ENCODE measurements around the gene NBAS. TPM values are rescaled to one million over a fixed set of nuclear protein-coding genes. Genes with fewer than 3 reads are reported as not detected.

NBAS gene
- total RNA-seq, 1 experiment from 2014 or later = 36.3 TPM

DNA sequence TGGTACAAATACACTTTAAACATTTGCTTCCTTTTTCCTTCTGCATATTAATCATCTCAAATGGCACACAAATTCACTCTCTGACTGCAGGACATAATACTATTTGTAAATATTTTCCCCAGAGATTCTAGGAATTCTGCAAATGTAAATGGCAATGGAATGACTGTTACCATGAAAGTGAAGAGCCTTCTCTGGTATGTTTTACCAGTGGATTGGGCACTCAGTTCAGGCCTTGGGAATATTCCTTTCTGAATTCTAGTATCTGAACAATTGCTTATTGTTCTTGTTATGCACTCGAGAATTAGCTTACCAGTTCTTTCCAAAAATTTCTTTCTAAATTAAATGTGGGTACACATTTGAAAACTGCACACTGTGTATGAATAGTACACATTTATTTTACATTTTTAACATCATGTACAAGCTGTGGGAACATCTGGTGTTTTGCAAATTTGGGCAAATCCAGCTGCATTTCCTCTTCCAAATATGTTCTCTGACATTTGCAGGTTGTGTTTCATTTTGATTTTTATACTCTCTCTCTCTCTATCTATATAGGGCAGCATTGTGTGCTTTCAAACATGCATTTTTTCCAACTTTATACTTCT is 289.1 kb downstream of the NBAS start:
- POLR2A ChIA-PET = no interaction called here
- H3K9me3 ChIP-seq (ENCODE audit: control insufficient read depth, insufficient read depth, low read depth, low read length) = no peaks in the 10 kb centered on the region
- BruUV-seq (replicated peaks) = no TSS peak
- H3K4me3 ChIP-seq (ENCODE audit: low read depth in 2 of 2, low read length in 2 of 2) = no peak overlapping the region
- TF ChIP-seq SIN3A (IDR thresholded peaks at IDR 0.05; ENCODE audit: borderline replicate concordance, insufficient read depth, low read depth, low read length) = no peak
- TF ChIP-seq, protein P1, sequence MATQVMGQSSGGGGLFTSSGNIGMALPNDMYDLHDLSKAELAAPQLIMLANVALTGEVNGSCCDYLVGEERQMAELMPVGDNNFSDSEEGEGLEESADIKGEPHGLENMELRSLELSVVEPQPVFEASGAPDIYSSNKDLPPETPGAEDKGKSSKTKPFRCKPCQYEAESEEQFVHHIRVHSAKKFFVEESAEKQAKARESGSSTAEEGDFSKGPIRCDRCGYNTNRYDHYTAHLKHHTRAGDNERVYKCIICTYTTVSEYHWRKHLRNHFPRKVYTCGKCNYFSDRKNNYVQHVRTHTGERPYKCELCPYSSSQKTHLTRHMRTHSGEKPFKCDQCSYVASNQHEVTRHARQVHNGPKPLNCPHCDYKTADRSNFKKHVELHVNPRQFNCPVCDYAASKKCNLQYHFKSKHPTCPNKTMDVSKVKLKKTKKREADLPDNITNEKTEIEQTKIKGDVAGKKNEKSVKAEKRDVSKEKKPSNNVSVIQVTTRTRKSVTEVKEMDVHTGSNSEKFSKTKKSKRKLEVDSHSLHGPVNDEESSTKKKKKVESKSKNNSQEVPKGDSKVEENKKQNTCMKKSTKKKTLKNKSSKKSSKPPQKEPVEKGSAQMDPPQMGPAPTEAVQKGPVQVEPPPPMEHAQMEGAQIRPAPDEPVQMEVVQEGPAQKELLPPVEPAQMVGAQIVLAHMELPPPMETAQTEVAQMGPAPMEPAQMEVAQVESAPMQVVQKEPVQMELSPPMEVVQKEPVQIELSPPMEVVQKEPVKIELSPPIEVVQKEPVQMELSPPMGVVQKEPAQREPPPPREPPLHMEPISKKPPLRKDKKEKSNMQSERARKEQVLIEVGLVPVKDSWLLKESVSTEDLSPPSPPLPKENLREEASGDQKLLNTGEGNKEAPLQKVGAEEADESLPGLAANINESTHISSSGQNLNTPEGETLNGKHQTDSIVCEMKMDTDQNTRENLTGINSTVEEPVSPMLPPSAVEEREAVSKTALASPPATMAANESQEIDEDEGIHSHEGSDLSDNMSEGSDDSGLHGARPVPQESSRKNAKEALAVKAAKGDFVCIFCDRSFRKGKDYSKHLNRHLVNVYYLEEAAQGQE (IDR thresholded peaks at IDR 0.05; ENCODE audit: insufficient read depth in 1 of 2, low read depth in 2 of 2, low read length in 1 of 2) = no peak
- TF ChIP-seq POLR2AphosphoS5 (IDR thresholded peaks at IDR 0.05; ENCODE audit: low read depth, low read length) = no peak
- TF ChIP-seq, protein P2, sequence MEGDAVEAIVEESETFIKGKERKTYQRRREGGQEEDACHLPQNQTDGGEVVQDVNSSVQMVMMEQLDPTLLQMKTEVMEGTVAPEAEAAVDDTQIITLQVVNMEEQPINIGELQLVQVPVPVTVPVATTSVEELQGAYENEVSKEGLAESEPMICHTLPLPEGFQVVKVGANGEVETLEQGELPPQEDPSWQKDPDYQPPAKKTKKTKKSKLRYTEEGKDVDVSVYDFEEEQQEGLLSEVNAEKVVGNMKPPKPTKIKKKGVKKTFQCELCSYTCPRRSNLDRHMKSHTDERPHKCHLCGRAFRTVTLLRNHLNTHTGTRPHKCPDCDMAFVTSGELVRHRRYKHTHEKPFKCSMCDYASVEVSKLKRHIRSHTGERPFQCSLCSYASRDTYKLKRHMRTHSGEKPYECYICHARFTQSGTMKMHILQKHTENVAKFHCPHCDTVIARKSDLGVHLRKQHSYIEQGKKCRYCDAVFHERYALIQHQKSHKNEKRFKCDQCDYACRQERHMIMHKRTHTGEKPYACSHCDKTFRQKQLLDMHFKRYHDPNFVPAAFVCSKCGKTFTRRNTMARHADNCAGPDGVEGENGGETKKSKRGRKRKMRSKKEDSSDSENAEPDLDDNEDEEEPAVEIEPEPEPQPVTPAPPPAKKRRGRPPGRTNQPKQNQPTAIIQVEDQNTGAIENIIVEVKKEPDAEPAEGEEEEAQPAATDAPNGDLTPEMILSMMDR (IDR thresholded peaks at IDR 0.05) = no peak
- no peak for TF ChIP-seq TCF7L2 (IDR thresholded peaks at IDR 0.05; ENCODE audit: low read depth, low read length)
- no peaks in the 10 kb centered on the region for H3K27me3 ChIP-seq (ENCODE audit: control insufficient read depth, insufficient read depth, low read length)
- intact Hi-C loops (cut with micrococcal nuclease; ENCODE audit: unreplicated experiment) (no loop called here), in situ Hi-C loops (cut with HindIII; ENCODE audit: low pct_unique_long_range_greater_than_20kb, low sequenced_read_pairs) (no loop called here)
- CTCF ChIA-PET = no interaction called here
- no peak for ATAC-seq
- H3K4me1 ChIP-seq (ENCODE audit: control insufficient read depth, insufficient read depth, low read length) = no peaks in the 10 kb centered on the region
- no peak for DNase-seq (ENCODE audit: low read depth, low spot score)
- no peak overlapping the region for H3K27ac ChIP-seq (ENCODE audit: low read length)
- H3K36me3 ChIP-seq (ENCODE audit: control insufficient read depth, insufficient read depth, low read length) = no peaks in the 10 kb centered on the region

DNA sequence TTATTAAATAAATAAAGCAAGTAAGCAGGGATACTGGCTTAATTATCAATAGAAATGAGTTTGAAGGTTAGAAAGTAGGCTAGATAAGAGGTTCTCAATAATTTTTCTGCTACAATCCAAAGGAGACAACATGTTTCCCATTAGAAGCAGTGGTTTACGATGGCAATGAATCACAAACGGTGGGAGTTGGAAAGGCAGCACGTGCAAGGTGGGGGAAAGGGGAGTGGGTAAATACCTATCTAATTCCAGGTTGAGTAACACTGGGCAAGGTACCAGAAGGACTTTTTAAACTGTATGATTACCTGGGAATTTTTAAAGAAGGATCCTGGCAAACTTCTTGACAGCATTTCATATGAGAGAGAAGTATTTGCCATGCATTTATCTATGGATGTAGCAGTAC is 289.9 kb downstream of the NBAS start:
- H3K36me3 ChIP-seq (ENCODE audit: control insufficient read depth, insufficient read depth, low read length) = no peaks in the 10 kb centered on the region
- H3K27me3 ChIP-seq (ENCODE audit: control insufficient read depth, insufficient read depth, low read length) = no peaks in the 10 kb centered on the region
- ATAC-seq (no peak), DNase-seq (ENCODE audit: low read depth, low spot score) (no peak)
- H3K27ac ChIP-seq (ENCODE audit: low read length) = no peak overlapping the region
- no peaks in the 10 kb centered on the region for H3K9me3 ChIP-seq (ENCODE audit: control insufficient read depth, insufficient read depth, low read depth, low read length)
- intact Hi-C loops (cut with micrococcal nuclease; ENCODE audit: unreplicated experiment) (no loop called here), in situ Hi-C loops (cut with HindIII; ENCODE audit: low pct_unique_long_range_greater_than_20kb, low sequenced_read_pairs) (no loop called here)
- no peak overlapping the region for H3K4me3 ChIP-seq (ENCODE audit: low read depth in 2 of 2, low read length in 2 of 2)
- ChIA-PET CTCF (no interaction called here), POLR2A (no interaction called here)
- TF ChIP-seq, protein P2 (IDR thresholded peaks at IDR 0.05) = no peak
- TF ChIP-seq, protein P1 (IDR thresholded peaks at IDR 0.05; ENCODE audit: insufficient read depth in 1 of 2, low read depth in 2 of 2, low read length in 1 of 2) = no peak
- TF ChIP-seq SIN3A (IDR thresholded peaks at IDR 0.05; ENCODE audit: borderline replicate concordance, insufficient read depth, low read depth, low read length) (no peak), POLR2AphosphoS5 (IDR thresholded peaks at IDR 0.05; ENCODE audit: low read depth, low read length) (no peak), TCF7L2 (IDR thresholded peaks at IDR 0.05; ENCODE audit: low read depth, low read length) (no peak)
- BruUV-seq (replicated peaks) = no TSS peak
- H3K4me1 ChIP-seq (ENCODE audit: control insufficient read depth, insufficient read depth, low read length) = no peaks in the 10 kb centered on the region

Data from Panc1 (cell line).